IPS-NIHi7 (cell line): ENCODE data around the gene ZDHHC24.
"Not testable (repeated sequence)": the region's sequence is repeated elsewhere in the genome, so short reads cannot be mapped to it uniquely, and the experiment has no call there.

Source experiments
- DNase-seq: peaks from one replicate; pipeline ENCODE4 v3.0.0; 2012; ENCODE audit warnings: mixed read lengths; ENCODE audit errors: extremely low spot score

The ZDHHC24 gene

GRCh38 chr11:66544952-66545351 is 896 bp downstream of the ZDHHC24 start:
- DNase-seq = not testable (repeated sequence)

DNA sequence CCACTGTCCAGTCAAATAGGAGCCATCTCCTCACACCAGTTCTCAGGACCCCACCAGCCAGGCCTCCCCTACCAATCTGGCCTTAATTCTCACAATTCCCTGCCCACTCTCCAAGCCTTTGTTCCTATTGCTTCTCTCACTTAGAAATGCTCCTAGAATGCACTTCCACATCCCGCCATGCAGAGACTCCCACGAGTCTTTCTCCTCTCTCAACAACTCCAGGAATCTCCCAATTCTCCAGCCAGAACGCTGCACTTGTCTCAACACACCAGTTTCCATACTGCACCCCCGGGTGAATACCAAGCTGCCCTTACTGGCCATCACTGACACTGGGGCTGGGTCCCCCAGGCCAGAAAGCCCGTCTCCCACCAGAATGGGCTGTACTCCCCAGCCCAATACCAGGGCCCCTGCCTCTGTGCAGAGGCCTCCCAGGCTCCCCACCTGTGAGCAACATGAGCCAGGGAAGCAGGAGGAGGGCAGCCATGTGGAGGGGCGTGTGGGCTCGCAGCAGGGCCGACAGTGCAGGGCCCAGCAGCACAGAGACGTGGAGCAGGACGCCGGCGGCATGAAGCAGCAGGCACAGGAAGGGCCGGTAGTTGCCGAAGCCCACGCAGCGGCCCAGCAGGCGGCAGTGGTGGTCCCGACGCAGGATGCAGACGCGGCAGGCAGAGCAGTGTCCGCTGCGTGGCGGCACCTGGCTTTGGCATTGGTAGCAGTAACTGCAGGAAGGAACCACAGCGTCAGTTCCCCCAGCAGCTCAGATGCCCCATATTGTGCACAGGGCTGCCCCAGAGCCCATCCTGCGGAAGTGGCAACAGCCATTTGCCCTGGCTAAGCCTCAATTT is 2.4 kb downstream of the ZDHHC24 start:
- DNase-seq = peak; percentile 52

GRCh38 chr11:66542362-66542761 is 3.5 kb downstream of the ZDHHC24 start:
- DNase-seq = no peak

DNA sequence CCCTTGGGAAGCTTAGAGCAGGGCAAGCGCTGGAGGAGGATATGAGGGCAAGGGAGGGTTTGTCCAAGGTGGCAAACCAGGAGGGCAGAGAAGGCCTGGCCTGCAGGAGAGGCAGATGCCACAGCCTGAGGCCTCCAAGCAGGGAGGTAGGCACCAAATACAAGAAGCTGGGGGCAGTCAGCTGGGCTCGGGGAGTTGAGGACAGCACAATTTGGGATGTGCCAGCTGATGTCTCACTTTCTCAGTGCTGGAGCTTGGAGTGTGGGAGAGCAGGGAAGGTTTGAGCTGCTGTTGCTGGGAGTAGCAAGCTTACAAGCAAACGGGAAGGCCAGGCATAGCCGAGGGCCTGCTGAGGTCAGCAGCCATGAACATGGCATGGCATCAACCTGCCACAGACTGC is 4.0 kb downstream of the ZDHHC24 start:
- no peak for DNase-seq

GRCh38 chr11:66540598-66540997 is 5.2 kb downstream of the ZDHHC24 start:
- DNase-seq = not testable (repeated sequence)

- DNase-seq = no peak
Observed at GRCh38 chr11:66539870-66540213, 6.0 kb downstream of the ZDHHC24 start.

DNA sequence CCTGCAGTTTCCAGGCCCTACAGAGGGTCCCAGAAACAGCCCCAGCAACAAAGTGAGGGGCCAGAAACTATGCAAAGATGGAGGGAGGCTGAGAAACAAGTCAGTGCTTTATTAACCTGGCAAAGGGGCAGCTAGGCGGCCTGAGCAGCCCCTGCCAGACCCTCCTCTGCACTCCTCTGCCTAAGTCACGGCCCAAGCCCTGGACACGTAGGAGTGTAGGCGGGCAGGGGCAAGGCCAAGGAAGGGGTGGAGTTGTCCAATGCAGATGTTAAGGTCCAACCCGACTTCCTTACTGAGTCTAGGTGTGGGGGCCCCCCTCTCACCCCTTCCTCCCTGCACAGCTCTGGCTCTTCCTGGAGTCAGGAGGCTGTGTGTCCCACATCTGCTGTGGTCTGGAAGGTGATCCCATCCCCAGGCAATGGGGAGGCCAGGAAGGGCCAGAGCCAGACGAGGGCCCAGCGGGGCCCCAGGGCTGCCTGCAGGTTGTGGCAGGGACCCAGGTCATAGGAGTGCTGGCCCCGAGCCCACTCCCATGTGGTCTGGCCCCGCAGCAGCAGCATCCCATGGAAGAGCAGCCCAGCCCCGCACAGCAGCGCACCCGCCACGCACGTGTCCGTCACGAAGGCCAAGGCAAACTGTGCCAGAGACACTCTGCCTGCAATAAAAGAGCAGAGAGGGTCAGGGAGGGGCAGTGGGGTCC is 6.5 kb downstream of the ZDHHC24 start:
- no peak for DNase-seq

DNA sequence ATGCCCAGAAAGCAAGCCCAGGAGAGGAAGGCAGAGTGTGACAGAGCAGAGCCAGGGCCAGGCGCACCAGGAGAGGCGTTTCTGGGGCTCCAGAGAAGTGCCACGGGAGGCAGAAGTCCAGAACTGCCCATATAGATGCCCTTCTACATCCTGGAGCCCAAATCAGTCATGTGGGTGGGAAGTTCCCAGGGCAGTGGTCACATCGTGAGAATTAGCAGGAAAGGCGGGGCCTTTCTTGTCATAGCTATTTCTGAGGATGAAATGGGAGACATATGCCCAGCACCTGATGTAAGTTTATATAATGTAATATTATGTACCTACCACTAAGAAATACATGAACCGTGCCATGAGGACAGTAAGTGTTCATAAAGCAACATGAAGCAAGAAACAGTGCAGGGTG is 13.1 kb downstream of the ZDHHC24 start:
- DNase-seq = no peak

- DNase-seq = no peak
Observed at GRCh38 chr11:66531841-66532240, 14.0 kb downstream of the ZDHHC24 start.

DNA sequence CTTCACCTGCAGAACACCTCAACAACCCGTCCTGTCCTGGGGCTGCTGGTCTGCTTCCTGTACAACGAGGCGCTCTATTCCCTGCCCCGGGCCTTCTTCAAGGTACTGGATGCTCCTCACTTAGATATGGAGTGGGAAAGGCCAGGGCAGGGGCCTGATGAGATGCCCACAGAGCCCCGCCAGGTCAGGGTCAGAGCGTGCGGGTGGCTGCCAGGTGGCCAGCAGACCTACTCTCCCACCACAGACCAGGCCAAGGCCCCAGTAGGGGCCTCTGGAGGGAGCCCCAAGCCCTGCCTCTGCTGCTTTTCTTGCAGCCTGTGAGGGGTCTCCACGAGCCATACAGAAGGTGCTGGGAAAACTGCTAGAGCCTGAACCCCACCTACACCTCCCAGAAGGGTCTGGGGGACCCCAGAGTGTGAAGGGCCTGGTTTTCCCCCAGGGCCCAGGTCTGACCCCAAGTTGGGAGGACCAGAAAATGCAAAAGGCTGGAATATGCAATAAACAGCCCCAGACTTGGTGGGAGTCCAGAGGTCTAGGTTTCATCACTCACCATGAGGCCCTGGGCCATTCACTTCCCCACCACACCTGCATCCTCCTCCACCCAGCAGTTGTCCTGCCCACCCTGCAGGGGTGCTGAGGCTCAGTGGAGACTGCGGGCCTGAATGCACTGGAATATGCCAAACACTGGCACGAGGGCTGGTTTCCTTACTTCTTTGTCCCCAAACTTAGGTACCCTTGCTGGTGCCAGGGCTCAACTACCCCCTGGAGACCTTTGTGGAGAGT is 14.7 kb downstream of the ZDHHC24 start:
- no peak for DNase-seq

DNA sequence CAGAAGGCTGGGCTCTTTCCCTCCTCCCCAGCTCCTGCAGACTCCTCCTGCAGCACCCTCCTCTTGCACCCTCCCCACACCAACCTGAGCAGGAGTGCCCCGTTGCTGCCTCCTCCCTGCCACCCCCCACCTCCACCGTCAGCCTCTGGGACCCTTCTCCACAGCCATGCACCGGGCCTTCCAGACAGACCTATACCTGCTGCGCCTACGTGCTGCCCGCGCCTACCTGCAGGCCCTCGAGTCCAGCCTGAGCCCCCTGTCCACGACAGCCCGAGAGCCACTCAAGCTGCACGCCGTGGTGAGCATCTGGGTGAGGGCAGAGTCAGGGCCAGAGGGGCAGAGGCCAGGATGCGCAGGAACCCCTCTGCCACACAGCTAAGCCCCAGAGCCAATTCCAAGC is 16.2 kb downstream of the ZDHHC24 start:
- no peak for DNase-seq

- DNase-seq = peak; percentile 46
Observed at GRCh38 chr11:66529069-66529468, 16.8 kb downstream of the ZDHHC24 start.

GRCh38 chr11:66524304-66525040 is 21.4 kb downstream of the ZDHHC24 start:
- DNase-seq = no peak

GRCh38 chr11:66523611-66524010 is 22.2 kb downstream of the ZDHHC24 start:
- DNase-seq = no peak

DNA sequence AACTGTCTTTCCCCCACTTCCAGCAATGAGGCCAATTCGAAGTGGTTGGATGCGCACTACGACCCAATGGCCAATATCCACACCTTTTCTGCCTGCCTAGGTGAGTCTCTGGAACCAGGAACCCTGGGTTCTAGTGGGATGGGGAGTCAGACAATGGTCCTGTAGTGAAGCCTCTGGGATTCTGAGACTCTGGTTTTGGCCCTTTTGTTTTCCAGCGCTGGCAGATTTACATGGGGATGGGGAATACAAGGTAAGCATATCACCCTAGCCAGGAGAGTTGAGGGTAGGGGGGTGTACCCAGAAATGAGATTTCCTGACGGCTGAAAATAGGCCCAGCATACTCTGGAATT is 34.9 kb downstream of the ZDHHC24 start:
- DNase-seq = no peak

DNA sequence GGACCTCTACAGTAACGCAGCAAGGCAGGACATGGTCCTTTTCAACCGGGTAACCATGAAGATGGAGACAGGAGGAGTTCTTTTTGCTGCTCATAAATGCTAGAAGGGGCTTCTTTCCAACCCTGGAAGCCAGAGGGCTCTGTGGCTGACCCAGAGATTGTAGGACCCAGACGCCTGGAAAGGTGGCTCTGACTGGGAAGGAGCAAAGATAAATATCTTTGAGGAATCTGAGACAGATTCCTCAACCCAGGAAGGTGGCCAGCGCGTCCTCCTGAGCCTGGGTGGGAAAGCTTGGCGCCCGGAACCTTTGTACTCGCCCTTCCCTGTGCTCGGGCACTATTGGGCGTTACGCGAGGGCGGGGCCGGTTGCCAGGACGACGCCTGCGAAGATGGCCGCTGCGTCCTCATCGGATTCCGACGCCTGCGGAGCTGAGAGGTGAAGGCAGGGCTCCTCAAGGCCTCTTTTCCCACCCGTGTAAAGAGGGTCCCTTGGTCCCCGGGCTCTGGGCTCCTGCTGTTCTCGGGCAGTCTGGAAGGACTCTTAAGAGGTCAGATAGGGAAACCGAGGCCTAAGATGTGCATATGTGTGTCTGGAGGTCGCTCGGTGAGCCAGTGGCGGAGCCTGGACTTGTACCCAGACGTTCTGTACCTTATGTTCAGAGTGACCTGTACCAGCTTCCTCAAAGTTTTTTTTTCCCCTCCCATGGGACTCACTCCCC is 35.4 kb downstream of the ZDHHC24 start, which contains the start of gene BBS1:
Gene BBS1, plus strand, starts transcription at position 365 of the 719 bp plus-strand sequence. Its CDS starts 25 bp downstream, at position 390.
- peak; percentile 98 for DNase-seq

GRCh38 chr11:66509131-66509561 is 36.7 kb downstream of the ZDHHC24 start:
- DNase-seq = no peak

- no peak for DNase-seq
Observed at GRCh38 chr11:66505276-66505816, 40.5 kb downstream of the ZDHHC24 start.

DNA sequence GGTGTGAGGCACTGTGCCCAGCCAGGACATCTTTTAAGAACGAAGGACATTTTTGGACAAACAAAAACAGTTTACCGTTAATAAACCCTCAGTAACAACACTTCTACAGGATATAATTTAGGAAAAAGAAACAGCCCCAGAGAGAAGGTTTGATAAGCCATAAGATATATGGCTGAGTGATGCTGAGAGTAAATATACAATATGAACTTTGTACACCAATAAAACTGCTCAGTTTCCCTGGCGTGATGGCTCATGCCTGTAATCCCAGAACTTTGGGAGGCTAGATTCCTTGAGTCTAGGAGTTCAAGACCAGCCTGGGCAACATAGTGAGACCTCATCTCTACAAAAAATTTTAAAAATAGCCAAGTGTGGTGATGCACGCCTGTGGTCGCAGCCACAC is 47.3 kb downstream of the ZDHHC24 start:
- no peak for DNase-seq

DNA sequence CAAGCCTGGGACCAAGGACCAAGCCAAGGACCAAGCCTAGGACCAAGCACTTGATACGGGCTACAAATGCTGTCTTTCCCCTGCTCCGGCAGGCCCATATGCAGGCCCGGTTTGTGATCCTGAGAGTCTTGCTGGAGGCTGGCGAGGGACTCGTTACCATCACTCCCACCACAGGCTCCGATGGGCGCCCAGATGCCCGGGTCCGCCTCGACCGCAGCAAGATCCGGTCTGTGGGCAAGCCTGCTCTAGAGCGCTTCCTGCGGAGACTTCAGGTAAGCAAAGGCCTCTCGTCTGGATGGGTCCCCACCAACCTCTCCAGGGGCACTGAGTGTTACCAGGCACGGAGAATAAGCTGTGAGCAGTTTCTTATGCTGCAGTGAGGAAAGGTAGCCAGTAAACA is 48.6 kb downstream of the ZDHHC24 start:
- no peak for DNase-seq

- peak; percentile 34 for DNase-seq
Observed at GRCh38 chr11:66495401-66495854, 50.4 kb downstream of the ZDHHC24 start.
